G401 (cell line): ENCODE measurements around the gene WIZ. TPM values are rescaled to one million over a fixed set of nuclear protein-coding genes. Genes with fewer than 3 reads are reported as not detected.

Source experiments
- DNase-seq: peaks from one replicate; pipeline ENCODE4 v3.0.0-alpha.2; 2015; ENCODE audit warnings: low spot score
- in situ Hi-C: cut with HindIII; loops from 2 replicates; pipeline ENCODE4 v1.10.0; 2016; ENCODE audit warnings: low sequenced_read_pairs, mixed read lengths
- total RNA-seq: library from RNA; depleted of rRNA; stranded (reverse); fragments of >200 nt; shearing (Covaris generic); gene quantifications from 2 replicates; pipeline ENCODE4 v1.2.3, GENCODE V29; 2014

WIZ gene
- total RNA-seq, 1 experiment from 2014 or later: 24.9 TPM

DNA sequence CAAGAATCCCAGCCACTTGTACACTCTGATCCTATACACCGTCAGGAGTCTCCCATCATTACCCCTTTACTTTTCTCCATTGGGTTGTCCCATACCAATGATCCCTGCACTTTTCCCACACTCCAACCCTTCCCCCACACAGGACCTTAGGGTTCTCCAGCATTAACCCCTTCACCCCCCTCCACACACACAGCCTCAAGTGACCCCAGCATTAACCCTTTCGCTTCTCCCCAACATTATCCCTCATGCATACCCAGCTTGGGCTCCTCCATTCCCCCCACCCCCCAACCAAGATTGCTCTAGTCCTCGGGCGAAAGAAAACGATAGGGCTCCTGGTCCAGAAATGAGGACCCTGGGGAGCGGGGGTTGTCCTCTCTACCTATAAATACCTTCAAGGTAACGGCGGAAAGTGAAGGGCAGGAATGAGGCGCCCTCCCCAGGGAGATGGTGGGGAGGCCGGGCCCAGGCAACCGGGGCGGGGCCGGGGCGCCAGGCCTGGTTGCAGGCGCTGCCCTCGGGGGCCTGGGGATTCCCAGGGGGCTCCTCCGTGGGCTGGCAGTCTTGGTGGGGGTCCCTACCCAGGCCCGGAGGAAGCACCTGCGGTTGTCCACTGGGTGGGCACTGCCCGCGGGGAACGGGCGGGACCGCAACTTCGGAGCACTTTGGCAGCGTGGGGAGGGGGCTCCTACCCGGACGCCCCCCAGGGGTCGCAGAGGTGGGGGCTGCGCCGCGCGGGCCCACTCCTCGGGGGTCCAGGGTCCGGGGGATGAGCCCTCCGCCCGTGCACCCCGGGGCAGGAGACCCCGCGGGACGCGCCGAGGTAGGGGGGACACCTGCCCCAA lies 757 bp downstream of the WIZ start:
- DNase-seq: peak; percentile 47
- in situ Hi-C loops: no loop called here

DNA sequence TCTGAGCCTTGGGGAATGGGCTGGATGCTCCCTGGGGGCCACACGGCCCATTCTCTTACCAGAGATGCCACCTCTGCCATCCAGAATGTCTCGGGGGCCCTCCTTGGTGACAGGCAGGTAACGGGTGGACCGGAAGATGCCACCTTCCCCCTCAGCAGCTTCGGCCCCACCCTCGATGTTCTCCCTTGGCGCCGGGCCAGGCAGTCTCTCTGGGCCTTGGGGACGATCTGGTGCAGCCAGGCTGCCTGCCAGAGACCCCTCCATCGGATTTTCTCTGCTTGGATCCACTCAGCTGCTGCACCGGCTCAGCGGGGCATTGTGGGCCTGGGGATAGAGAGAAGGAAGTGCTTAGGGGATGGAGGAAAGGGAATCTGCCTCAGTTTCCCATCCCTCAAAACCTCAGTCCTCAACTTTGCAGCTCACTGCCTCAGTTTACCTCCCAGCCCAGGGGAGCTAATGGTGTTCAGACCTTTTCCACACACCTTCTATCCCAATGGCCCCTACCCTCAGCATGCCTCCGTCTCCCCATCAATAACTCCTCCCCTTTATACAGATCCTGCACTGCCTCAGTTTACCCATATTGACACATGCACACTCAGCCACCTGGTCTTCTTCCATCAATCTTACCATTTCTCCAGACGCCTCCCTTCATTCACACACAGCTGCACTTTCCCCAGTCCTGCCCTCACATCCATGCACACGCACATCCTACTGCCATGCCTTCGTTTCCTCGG lies 1.5 kb downstream of the WIZ start:
- DNase-seq: no peak
- in situ Hi-C loops: no loop called here

DNA sequence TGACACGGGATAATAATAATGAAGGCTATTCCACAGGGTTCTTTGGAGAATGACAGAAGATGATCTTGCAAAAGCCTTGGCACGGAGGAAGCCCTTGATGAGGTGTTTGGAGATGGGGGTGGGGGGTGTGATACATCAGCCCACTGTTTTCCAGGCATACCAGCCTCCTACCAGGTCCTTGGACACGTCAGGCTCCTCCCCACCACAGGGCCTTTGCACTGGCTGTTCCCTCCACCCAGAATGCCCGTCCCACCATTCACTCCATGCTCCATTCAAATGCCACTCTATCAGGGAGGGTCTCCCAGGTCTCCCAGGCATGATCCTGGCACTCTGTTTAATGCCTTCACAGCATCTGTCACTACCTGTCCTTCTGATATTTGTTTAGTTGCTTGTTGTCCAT lies 2.7 kb downstream of the WIZ start:
- DNase-seq: no peak
- in situ Hi-C loops: no loop called here

DNA sequence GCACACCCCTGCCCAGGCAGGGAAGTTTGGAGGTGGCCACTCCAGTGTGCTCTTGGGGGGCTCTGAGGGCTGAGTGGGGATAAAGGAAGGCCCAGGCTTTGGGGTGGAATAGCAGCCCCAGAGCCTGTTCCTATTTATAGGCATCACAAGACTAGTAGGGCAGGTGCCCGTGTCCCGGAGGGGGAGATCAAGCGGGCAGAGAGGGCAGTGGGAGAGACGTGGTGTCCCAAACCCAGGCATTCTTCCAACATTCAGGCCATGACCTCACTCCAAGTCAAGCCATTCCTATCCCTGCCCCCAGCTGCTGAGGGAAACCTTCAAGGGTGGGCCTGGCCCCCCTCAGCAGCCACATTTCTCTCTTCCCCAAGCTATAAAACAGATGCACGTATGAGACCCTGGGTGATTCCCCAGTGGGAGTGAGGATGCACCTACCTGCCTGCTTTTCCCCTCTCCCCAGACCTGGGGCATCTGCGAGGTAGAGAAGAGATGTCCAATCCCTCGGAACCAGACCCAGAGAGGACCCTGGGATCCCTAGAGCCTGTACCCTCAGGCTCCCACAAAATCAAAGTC lies 3.9 kb downstream of the WIZ start:
- no peak for DNase-seq
- in situ Hi-C loops: no loop called here

DNA sequence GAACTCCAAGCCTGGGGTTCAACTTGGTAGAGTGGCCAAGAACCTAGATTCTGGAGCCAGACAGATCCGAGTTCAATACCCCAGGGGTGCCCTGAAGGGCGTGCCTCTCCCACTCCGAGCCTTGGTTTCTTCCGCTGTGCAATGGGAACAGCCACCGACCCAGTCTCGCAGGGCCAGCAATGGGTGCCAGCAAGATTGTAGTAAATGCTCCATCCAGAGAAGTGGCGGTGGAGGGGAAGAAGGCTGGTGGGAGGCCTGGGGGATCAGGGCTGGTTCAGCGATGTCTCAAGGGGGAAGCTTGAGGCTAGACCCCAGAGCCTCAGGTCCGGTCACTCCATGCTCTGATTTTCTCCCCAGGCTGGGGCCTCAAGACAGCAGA lies 4.5 kb downstream of the WIZ start:
- no peak for DNase-seq
- in situ Hi-C loops: no loop called here

DNA sequence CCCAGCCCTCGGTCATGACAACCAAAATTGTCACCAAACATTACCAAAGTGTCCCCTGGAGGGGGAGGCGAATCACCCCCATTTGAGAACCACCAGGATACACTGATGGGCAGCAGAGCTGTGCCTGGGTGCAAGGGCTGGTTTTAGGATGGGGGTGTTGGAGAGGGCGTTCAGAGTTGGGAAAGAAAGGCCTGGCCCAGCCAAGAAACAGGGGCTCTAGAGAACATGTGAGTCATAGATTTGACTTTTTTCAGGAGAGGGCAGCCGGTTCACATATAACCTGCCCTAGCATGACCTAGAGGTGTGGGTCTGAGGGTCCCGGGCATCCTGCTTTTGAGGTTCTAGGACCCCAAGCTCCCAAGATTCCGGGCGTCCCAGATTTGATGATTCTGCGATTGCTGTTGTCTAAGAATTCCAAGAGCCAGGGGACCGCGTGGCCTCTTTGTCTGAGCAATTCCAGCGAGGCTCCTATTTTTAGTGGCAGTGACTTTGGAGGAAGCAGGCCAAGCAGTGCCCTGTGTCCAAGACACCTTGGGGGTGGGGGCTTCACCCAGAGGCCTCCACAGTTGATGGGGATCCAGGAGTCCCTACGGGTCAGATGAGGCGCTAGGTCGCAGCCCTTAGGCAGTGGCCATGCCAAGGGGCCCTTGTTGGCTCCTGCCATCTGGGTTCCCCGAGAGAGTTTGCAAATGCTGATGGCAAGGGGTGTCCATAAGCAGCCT lies 5.1 kb downstream of the WIZ start:
- in situ Hi-C loops: no loop called here
- no peak for DNase-seq

DNA sequence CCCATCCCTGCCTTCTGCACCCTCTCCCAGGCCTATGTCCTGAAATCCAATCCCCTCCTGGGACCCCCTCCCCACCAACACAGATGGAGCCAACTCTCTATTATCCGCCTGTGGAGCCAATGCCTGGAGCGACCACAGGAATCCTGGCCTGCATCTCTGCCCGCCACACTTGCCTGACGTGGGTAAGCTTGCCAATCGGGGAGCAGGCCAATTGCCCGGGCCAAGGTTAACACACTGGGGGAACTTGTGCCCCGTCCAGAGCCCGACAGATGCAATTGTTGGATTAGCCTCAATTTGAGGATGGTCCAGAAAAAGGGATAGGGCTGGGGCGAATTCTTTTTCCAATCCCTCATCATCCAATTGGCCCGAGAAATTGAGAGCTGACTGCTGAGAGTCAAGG lies 5.9 kb downstream of the WIZ start:
- in situ Hi-C loops: no loop called here
- DNase-seq: peak; percentile 47

DNA sequence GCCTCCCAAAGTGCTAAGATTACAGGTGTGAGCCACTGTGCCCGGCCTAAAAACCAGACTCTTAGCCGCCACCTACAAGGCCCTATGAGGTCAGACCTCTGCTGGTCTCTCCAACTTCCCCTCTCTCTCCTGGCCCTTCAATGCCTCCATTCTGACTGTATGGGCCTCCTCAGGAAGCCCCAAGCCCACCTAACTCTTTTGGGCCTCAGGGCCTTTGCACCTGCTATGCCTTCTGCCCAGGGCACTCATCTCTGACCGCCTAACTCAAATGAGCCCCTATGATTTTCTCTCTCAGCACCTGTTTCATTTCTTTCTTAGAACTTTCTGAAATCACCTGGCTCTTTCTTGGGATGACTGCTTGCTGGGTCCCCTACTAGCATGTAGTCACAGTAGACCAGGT lies 6.4 kb downstream of the WIZ start:
- in situ Hi-C loops: no loop called here
- no peak for DNase-seq

DNA sequence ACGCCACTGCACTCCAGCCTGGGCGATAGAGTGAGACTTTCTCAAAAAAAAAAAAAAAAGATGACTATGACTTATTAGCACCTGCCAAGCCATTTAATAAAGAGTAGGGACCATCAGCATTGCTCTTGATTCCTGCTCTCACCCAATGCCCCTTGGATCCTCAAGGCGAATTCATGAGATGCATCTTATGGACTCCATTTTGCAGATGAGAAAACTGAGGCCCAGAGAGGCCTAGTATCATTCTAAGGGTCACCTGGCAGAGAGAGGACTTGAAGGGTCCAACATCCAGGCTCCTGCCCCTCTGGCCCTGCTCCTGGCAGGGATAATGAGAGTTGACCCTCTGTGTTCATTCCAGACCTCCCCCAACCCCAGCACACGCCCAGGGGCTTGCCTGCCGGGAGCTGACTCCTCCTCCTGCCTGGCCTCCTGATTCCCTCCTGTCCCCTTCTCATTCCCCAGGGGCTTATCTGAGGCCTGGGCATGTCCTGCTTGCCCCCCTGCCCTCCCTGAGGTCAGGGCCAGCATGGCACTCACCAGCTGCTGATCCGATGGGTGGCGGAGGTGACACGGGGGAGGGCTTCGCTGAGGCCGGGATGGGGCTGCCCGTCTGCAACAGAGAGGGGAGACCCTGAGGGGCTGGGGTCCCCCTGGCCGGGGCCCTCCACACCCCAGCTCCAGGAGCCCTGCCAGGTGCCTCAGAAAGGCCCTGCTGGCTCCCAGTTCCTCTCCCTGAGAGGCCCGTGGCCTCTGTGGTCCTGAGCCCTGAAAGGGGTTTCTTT lies 7.4 kb downstream of the WIZ start:
- no peak for DNase-seq
- in situ Hi-C loops: no loop called here

DNA sequence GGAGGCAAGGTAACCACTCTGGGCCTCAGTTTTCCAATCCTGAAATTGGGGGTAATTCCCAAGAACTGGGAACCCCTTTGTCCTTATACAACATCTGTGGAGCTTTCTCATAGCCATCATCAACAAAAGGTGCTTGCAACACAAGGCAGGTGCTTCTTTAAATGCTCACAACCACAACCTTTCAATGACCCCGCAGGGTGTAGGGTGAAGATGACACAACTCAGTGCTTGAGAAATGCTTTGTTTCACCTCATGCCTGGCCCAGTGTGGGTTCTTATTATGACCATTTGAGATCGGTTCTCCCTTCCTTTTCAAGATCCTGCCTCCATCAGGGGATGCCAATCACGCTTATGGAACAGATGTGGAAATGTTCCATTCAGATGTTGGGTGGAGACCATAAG lies 8.4 kb downstream of the WIZ start:
- no peak for DNase-seq
- in situ Hi-C loops: no loop called here

DNA sequence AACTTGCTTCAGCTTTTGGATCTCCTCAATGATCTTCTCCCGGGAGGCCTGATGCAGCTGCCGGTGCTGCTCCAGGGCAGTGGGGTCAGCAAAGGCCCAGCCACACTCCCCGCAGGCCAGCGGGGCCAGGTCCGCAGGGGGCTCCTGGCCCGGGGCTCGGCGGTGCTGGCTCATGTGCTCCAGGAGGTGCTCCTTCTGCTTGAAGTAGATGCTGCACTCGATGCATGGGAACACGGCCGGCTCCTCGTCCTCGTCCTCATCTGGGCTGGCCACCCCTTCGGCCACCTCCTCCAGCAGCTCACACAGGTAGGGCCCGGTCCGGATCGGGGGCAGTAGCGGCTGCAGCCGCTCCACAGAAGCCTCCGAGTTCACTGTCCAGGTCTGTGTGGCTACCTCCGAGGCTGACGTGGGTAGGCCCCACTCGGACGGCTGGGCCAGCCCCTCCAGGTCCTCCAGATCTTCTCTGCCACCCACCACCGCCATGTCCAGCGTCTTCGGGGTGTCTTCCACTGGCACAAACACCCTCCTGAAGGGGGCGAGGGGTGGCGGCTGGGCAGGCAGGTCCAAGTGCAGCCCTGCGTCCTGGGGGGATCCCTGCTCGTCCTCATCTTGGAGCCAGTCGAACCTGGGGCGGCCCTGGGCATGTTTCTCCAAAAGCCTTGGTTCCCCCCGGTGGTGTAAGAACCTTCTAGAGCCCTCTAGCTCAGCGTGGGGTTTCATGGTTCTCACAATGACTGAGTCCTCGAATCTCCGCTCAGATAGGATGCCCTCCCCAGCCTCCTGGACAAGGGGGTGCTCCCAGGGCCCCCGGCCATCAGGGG lies 9.7 kb downstream of the WIZ start:
- in situ Hi-C loops: no loop called here
- no peak for DNase-seq

DNA sequence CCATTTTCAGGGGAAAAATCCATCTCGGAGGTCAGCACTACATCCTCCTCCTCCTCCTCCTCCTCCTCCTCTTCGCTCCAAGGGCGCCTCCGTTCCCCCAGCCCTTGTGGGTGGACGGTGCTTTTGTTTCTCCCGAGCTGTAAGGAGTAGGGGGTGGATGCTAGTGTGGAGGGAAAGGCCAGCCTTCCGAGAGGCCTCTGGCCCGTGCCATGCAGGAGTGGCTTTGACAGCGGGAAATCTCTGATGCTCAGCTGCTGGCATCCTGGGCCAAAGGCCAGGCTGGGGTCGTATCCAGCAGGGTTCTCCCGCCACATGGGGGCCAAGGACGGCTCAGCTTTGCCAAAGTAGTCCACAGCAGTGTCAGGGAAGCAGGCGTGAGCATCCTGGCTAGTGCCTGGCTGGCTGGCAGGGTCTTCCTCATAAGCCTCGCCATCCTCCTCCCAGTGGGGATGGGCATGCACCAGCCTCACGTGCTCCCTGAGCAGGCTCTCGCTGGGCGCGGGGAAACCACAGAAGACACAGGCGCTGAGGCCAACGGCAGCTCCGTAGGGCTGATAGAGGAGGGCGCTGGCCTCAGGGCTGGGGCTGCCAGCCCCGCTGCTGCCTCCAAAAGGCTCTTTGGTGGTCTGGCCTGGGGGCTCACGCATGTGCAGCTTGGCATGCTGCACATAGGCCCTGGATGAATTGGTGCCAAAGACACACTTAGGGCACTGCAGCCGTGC lies 10.5 kb downstream of the WIZ start:
- in situ Hi-C loops: no loop called here
- DNase-seq: no peak

DNA sequence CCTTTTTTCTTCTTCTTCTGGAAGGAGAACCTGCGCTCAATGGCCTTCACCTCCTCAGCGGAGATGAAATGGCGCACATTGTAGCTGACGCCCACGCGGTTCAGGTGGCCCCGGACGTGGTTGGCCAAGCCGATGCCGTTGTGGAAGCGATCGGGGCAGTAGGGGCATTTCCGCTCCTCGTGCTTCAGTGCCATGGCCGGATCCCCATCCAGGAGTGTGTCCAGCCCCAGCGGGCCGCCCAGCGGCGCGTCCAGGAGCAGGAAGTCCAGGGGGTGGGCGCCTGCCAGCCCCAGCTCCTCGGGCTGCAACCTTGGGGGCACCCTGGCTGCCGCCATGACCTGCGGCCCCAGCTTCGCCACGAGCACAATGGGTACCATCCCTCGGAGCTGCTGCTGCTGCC lies 11.2 kb downstream of the WIZ start:
- in situ Hi-C loops: no loop called here
- DNase-seq: no peak

DNA sequence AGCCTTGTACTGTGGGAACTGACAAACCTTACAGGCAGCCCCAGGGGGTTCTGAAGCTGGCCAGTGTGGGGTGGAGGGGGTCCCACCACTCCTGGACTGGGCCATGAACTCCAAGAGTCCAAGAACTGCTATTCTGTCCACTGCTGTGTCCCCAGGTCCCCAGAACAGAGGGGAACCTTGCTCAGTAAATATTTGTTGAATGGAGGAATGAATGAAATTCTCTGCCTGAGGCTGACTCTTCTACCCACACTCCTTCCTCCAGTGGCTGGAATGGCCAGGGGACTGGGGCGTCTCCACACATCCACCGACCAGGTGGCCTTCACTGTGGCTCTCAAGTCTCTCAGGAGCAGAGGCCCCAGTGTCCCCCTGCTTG lies 11.6 kb downstream of the WIZ start:
- no peak for DNase-seq
- in situ Hi-C loops: no loop called here

DNA sequence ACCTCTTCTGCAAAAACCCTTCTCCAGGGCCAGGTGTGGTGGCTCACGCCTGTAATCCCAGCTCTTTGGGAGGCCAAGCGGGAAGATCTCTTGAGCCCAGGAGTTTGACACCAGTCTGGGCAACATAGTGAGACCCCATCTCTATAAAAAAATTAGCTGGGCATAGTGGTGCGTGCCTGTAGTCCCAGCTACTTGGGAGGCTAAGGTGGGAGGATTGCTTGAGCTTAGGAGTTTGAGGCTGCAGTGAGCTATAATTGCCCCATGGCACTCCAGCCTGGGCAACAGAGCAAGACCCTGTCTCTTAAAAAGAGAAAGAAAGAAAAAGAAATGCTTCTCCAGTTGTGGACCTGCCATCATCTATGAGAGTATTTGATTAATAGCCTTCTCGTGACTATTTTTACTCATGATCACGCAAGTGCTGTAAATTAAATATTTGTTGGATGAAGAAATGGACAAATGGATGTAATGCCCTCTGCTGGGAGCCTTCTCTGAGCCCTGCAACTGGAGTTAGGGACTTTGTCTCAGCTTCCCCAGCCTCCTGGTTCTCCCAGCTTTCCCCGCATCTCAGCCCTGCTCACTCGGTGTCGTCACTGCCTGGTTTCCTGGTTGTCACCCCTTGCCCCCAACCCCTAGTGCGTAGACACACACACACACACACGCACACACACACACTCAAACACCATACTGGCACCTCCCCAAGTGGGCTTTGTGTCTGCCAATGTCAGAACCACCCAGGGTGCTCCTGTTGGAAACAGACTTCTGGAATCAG lies 12.2 kb downstream of the WIZ start:
- no peak for DNase-seq
- in situ Hi-C loops: no loop called here

DNA sequence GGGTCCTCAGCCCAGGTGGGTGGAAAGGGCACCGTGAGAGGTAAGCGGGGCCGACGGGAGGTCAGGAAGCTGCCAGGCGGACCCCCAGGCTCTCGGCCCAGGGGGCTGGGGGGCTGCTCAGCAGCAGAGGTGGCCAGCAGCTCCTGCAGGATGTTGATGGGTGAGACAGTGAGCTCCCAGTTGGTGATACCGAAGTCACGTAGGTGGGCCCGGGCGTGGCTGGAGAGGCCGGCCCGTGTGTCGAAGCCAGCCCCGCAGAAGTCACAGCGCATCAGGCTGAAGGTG lies 13.0 kb downstream of the WIZ start:
- no peak for DNase-seq
- in situ Hi-C loops: no loop called here

DNA sequence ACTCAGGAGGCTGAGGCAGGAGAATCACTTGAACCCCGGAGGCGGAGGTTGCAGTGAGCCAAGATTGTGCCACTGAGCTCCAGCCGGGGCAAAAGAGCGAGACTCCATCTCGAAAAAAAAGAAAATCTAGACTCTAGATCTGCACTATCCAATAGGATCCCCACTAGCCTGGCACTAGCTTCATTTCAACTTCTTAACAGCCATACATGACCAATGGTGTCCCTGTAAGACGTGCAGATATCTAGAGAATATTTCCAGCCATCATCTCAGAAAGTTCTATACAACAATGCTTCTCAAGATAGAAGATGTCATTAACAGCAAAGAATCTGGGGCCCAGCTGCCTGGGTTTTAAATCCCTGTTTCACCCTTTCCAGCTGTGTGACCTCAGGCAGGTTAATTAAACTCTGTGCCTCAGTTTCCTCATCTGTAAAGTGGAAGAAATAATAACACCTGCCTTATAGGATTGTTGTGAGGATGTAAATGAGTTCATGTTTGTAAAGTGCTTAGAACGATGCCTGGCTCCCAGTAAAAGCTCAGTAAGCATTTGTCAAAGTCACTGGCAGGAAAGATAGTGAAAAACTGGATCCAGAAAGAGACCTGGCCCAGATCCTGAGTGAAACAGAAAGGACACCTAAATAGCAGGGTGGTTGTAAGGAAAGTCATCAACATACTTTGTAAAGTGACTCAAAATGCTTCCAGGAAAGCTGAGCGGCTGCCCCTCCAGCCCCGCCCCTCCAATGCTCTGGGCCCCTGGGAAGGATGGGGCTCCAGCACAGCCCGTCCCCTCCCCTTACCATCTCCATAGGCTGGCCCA lies 13.5 kb downstream of the WIZ start:
- in situ Hi-C loops: no loop called here
- no peak for DNase-seq
